ENCODE data around the gene CCDC188. TPM values are rescaled to one million over a fixed set of nuclear protein-coding genes. Genes with fewer than 3 reads are reported as not detected.

CCDC188 gene
- total and polyA plus RNA-seq, 9 of the 15 experiments (the other 6 are each of a cell fraction or from before 2014, with no cell fraction given): not detected

DNA sequence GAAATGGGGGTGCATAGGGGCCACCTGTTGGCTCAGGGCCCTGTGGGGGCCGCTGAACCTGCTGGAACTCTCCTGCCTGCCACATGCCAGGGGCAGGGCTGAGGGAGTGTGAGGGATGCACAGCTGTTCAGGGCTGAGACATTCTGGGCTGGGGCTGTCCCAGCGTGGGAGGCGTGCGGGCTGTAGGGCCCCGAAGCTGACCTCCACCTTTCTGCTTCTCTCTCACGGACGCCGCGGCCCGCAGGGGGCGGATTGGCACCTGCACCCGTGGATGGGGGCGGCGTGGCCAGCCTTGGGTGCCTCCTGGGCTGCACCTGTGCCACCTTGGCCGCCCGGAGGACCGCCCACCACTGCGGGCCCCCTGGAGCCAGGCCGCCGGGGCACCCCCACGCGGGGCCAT lies 4.1 kb downstream of the CCDC188 start (continued):
- TF ChIP-seq, protein P1, sequence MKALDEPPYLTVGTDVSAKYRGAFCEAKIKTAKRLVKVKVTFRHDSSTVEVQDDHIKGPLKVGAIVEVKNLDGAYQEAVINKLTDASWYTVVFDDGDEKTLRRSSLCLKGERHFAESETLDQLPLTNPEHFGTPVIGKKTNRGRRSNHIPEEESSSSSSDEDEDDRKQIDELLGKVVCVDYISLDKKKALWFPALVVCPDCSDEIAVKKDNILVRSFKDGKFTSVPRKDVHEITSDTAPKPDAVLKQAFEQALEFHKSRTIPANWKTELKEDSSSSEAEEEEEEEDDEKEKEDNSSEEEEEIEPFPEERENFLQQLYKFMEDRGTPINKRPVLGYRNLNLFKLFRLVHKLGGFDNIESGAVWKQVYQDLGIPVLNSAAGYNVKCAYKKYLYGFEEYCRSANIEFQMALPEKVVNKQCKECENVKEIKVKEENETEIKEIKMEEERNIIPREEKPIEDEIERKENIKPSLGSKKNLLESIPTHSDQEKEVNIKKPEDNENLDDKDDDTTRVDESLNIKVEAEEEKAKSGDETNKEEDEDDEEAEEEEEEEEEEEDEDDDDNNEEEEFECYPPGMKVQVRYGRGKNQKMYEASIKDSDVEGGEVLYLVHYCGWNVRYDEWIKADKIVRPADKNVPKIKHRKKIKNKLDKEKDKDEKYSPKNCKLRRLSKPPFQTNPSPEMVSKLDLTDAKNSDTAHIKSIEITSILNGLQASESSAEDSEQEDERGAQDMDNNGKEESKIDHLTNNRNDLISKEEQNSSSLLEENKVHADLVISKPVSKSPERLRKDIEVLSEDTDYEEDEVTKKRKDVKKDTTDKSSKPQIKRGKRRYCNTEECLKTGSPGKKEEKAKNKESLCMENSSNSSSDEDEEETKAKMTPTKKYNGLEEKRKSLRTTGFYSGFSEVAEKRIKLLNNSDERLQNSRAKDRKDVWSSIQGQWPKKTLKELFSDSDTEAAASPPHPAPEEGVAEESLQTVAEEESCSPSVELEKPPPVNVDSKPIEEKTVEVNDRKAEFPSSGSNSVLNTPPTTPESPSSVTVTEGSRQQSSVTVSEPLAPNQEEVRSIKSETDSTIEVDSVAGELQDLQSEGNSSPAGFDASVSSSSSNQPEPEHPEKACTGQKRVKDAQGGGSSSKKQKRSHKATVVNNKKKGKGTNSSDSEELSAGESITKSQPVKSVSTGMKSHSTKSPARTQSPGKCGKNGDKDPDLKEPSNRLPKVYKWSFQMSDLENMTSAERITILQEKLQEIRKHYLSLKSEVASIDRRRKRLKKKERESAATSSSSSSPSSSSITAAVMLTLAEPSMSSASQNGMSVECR (CRISPR knock-in tag; IDR thresholded peaks at IDR 0.05): 0 out of 2 replicates have a peak, but pooled peaks have one; percentile 47
- TF ChIP-seq, protein P2, sequence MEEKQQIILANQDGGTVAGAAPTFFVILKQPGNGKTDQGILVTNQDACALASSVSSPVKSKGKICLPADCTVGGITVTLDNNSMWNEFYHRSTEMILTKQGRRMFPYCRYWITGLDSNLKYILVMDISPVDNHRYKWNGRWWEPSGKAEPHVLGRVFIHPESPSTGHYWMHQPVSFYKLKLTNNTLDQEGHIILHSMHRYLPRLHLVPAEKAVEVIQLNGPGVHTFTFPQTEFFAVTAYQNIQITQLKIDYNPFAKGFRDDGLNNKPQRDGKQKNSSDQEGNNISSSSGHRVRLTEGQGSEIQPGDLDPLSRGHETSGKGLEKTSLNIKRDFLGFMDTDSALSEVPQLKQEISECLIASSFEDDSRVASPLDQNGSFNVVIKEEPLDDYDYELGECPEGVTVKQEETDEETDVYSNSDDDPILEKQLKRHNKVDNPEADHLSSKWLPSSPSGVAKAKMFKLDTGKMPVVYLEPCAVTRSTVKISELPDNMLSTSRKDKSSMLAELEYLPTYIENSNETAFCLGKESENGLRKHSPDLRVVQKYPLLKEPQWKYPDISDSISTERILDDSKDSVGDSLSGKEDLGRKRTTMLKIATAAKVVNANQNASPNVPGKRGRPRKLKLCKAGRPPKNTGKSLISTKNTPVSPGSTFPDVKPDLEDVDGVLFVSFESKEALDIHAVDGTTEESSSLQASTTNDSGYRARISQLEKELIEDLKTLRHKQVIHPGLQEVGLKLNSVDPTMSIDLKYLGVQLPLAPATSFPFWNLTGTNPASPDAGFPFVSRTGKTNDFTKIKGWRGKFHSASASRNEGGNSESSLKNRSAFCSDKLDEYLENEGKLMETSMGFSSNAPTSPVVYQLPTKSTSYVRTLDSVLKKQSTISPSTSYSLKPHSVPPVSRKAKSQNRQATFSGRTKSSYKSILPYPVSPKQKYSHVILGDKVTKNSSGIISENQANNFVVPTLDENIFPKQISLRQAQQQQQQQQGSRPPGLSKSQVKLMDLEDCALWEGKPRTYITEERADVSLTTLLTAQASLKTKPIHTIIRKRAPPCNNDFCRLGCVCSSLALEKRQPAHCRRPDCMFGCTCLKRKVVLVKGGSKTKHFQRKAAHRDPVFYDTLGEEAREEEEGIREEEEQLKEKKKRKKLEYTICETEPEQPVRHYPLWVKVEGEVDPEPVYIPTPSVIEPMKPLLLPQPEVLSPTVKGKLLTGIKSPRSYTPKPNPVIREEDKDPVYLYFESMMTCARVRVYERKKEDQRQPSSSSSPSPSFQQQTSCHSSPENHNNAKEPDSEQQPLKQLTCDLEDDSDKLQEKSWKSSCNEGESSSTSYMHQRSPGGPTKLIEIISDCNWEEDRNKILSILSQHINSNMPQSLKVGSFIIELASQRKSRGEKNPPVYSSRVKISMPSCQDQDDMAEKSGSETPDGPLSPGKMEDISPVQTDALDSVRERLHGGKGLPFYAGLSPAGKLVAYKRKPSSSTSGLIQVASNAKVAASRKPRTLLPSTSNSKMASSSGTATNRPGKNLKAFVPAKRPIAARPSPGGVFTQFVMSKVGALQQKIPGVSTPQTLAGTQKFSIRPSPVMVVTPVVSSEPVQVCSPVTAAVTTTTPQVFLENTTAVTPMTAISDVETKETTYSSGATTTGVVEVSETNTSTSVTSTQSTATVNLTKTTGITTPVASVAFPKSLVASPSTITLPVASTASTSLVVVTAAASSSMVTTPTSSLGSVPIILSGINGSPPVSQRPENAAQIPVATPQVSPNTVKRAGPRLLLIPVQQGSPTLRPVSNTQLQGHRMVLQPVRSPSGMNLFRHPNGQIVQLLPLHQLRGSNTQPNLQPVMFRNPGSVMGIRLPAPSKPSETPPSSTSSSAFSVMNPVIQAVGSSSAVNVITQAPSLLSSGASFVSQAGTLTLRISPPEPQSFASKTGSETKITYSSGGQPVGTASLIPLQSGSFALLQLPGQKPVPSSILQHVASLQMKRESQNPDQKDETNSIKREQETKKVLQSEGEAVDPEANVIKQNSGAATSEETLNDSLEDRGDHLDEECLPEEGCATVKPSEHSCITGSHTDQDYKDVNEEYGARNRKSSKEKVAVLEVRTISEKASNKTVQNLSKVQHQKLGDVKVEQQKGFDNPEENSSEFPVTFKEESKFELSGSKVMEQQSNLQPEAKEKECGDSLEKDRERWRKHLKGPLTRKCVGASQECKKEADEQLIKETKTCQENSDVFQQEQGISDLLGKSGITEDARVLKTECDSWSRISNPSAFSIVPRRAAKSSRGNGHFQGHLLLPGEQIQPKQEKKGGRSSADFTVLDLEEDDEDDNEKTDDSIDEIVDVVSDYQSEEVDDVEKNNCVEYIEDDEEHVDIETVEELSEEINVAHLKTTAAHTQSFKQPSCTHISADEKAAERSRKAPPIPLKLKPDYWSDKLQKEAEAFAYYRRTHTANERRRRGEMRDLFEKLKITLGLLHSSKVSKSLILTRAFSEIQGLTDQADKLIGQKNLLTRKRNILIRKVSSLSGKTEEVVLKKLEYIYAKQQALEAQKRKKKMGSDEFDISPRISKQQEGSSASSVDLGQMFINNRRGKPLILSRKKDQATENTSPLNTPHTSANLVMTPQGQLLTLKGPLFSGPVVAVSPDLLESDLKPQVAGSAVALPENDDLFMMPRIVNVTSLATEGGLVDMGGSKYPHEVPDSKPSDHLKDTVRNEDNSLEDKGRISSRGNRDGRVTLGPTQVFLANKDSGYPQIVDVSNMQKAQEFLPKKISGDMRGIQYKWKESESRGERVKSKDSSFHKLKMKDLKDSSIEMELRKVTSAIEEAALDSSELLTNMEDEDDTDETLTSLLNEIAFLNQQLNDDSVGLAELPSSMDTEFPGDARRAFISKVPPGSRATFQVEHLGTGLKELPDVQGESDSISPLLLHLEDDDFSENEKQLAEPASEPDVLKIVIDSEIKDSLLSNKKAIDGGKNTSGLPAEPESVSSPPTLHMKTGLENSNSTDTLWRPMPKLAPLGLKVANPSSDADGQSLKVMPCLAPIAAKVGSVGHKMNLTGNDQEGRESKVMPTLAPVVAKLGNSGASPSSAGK (IDR thresholded peaks at IDR 0.05): no peak
- TF ChIP-seq MAX (CRISPR knock-in tag; IDR thresholded peaks at IDR 0.05) (peak; percentile 72), FOXP4 (CRISPR knock-in tag; IDR thresholded peaks at IDR 0.05; ENCODE audit: borderline replicate concordance) (no peak), EHMT2 (IDR thresholded peaks at IDR 0.05) (no peak), FUS (optimal IDR thresholded peaks at IDR 0.05; ENCODE audit: low read depth, low read length) (no peak), ZNF274 (IDR thresholded peaks at IDR 0.05; ENCODE audit: borderline replicate concordance, low read depth, low read length) (no peak)
- TF ChIP-seq, protein P3, sequence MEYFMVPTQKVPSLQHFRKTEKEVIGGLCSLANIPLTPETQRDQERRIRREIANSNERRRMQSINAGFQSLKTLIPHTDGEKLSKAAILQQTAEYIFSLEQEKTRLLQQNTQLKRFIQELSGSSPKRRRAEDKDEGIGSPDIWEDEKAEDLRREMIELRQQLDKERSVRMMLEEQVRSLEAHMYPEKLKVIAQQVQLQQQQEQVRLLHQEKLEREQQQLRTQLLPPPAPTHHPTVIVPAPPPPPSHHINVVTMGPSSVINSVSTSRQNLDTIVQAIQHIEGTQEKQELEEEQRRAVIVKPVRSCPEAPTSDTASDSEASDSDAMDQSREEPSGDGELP (CRISPR knock-in tag; IDR thresholded peaks at IDR 0.05; ENCODE audit: borderline replicate concordance): peak; percentile 79
